Immature natural killer cell (primary cell): Measurements from ENCODE around the gene BCL7C. TPM values are rescaled to one million over a fixed set of nuclear protein-coding genes. Genes with fewer than 3 reads are reported as not detected.

Experiments
- polyA plus RNA-seq, 3 donors: library from polyadenylated mRNA; unstranded; fragments of 300-500 nt; fragmentation: Illumina TruSeq; gene quantifications; one replicate each; pipeline ENCODE4 v1.2.3, GENCODE V29; 2021

Gene BCL7C
- polyA plus RNA-seq, 3 donors from 2014 or later, result 44.5 to 80.0 (median 60.7) TPM

Other genes starting within 250 kb of the BCL7C start
- 10 to 100 TPM; 10.6 to 29.5 (median 12.9) TPM for gene PRR14, start 243.1 kb downstream of the BCL7C start, polyA plus RNA-seq
- 1 to 10 TPM in 2 of 3 donors, under 1 TPM in 1; 0.06 to 5.5 (median 1.9) TPM for gene FBRS, start 235.6 kb downstream of the BCL7C start, polyA plus RNA-seq
- gene SRCAP, start 194.9 kb downstream of the BCL7C start, polyA plus RNA-seq, result 10 to 100 TPM in 1 of 3 donors, 1 to 10 TPM in 2; 1.9 to 38.9 (median 2.8) TPM
- gene PHKG2, start 145.7 kb downstream of the BCL7C start, polyA plus RNA-seq, result 10 to 100 TPM; 49.2 to 91.0 (median 62.7) TPM
- gene CFAP119, start 132.0 kb downstream of the BCL7C start, polyA plus RNA-seq, result 1 to 10 TPM in 1 of 3 donors, under 1 TPM in 1, not detected in 1; 0.76 to 1.0 TPM
- 10 to 100 TPM; 19.3 to 87.3 (median 24.6) TPM for gene RNF40, start 131.8 kb downstream of the BCL7C start, polyA plus RNA-seq
- 1 to 10 TPM in 1 of 3 donors, under 1 TPM in 2; 0.09 to 1.1 (median 0.16) TPM for gene ZNF629, start 106.9 kb downstream of the BCL7C start, polyA plus RNA-seq
- not detected for gene CTF1, start 2.5 kb upstream of the BCL7C start, polyA plus RNA-seq
- 1 to 10 TPM in 1 of 3 donors, under 1 TPM in 2; 0.18 to 1.1 (median 0.22) TPM for gene FBXL19, start 29.5 kb upstream of the BCL7C start, polyA plus RNA-seq
- 10 to 100 TPM; 31.4 to 50.0 (median 40.3) TPM for gene ORAI3, start 55.0 kb upstream of the BCL7C start, polyA plus RNA-seq
- 1 to 10 TPM in 2 of 3 donors, not detected in 1; 1.8 to 2.4 TPM for gene SETD1A, start 63.7 kb upstream of the BCL7C start, polyA plus RNA-seq
- not detected for gene HSD3B7, start 91.1 kb upstream of the BCL7C start, polyA plus RNA-seq
- not detected for gene STX1B, start 116.6 kb upstream of the BCL7C start, polyA plus RNA-seq
- gene STX4, start 139.5 kb upstream of the BCL7C start, polyA plus RNA-seq, result 10 to 100 TPM; 31.3 to 46.4 (median 33.3) TPM
- 10 to 100 TPM in 2 of 3 donors, 1 to 10 TPM in 1; 6.8 to 17.2 (median 10.1) TPM for gene ZNF668, start 180.2 kb upstream of the BCL7C start, polyA plus RNA-seq
- 10 to 100 TPM in 1 of 3 donors, 1 to 10 TPM in 1, under 1 TPM in 1; 0.93 to 11.5 (median 2.5) TPM for gene ZNF646, start 180.3 kb upstream of the BCL7C start, polyA plus RNA-seq
- 1 to 10 TPM in 1 of 3 donors, under 1 TPM in 2; 0.27 to 1.4 (median 0.63) TPM for gene PRSS53, start 194.9 kb upstream of the BCL7C start, polyA plus RNA-seq
- 100 to 1,000 TPM; 114 to 164 (median 116) TPM for gene VKORC1, start 200.7 kb upstream of the BCL7C start, polyA plus RNA-seq
- 10 to 100 TPM; 21.4 to 50.3 (median 30.1) TPM for gene BCKDK, start 214.3 kb upstream of the BCL7C start, polyA plus RNA-seq
- 10 to 100 TPM; 29.4 to 53.9 (median 32.6) TPM for gene KAT8, start 223.6 kb upstream of the BCL7C start, polyA plus RNA-seq
- gene PRSS8, start 241.7 kb upstream of the BCL7C start, polyA plus RNA-seq, result not detected